Measurements from ENCODE around the gene RTN4RL1.
"Not testable (repeated sequence)": the region's sequence is repeated elsewhere in the genome, so short reads cannot be mapped to it uniquely, and the experiment has no call there.

Gene RTN4RL1

DNA sequence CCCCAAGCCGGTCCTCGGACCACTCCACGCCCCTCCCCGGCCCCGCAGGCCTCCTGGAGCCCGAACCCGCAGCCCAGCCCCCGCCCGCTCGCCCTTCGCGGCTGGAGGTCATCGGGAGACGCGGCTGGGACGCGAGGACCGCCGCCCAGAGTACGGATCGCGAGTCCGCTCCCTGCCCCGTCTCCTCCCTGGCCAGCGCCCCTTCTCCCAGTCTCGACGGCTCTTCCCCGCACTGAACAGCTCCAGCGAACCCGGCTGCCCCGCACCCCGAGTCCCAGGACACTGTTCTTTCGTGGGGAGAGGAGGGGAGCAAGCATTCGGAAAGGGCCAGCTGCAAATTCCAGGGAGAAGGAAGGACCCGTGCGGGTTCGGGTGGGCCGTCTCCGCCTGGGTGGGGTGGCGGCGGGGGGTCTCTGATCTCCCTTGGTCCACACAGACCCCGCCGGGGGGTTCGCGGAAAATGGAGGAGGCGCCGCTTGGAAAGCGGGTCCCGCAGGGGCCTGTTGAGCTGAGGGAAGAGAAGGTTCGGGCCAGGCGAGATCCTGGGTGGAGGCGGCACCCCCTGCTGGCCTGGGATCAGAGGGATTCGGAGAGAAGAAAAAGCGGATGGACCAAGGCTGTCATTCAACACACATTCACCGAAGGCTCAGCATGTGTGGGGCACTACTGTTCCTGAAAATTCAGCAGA lies 632 bp upstream of the RTN4RL1 start:
- no peak for DNase-seq (ENCODE audit: low read depth)

- no peak for DNase-seq (ENCODE audit: low read depth)
These were observed 438 bp downstream of the RTN4RL1 start for GRCh38 chr17:2024572-2025219.

DNA sequence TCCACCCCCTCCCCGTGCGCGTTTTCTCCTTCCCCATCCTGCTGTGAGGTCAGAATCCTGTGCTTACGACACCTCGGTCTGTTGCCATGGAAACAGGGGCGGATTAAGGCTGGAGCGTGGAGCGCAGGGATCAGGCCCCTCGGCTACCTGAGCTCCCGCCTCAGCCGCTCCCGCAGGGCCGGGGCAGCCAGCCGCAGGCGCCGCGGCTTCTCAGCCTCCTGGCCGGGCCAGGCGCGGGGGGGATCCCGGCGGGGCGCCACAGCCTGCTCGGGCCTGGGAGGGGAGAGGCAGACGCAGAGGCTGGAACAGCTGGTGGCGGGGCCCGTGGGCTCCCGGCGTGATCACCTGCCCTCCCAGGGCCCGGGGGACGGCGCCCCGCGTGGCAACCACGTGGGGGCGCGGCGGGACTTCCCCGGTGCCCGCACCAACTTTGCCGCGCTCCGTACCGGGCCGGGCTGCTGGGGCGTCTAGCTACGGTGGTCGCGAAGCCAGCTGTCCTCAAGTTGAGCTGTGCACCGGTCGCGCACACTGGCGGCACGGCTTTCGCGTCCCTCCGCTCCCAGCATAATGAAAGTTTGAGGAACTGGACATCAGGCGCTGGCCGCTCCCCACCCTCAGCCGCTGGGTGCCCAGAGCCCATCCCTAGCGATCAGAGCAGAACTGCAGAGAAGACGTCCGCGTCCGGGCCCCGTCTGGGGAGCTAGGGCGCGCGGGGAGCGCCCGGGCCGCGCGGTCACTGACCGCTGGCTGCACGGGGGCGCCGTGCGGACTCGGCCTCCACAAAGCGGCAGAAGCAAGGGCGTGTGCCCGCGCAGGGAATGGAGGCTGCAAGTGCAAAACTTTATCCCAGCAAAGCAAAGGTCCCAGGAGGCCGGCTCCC lies 1.2 kb downstream of the RTN4RL1 start:
- DNase-seq (ENCODE audit: low read depth) = no peak

DNA sequence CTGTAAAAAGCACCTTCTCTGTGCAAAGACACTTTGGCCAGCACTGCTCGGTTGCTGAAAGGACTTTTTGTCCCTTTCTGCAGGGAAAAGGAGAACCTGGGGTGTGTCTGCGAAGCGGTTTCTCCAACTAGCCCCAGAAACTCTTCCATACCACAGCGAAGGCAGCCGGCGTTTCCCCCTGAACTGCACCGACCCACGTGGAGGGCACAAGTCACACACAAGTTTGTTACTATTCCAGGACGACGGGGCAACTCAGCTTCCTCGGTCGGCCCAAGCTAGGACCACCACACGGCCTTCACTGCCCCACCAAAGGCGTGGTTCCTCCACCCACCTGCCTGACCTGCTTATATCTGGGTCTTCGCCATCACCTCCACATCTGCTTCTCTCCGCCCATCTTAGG lies 1.9 kb downstream of the RTN4RL1 start:
- DNase-seq (ENCODE audit: low read depth) = no peak

DNA sequence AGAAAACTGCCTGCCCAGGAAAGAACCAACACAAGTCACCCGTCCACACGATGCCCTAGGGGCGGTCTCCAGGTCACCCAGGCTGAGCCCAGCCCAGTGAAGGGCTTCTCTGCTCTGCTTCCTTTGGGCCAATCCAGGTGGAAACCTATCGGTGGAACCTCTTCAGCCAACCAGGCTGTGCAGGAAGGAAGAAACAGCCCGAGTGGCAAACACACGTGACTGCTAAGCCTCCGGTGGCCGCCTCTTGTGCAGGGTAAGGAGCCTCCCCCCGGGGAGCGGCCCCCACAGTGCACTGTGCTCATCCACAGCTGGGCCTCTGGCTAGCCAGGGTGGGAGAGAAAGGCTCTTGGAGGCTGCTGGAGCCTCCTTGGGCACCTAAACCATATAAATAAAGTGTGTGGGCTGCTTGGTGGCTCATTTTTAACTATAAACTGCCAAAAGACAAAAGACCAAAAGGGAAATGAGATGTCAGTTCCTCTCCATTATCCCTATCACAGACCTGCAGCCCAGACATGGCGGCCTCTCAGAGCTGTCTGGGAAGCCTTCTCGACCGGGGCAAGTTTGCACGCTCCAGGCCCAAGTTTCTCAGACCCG lies 2.4 kb downstream of the RTN4RL1 start:
- DNase-seq (ENCODE audit: low read depth) = no peak

- no peak for DNase-seq (ENCODE audit: low read depth)
These were observed 4.4 kb downstream of the RTN4RL1 start for GRCh38 chr17:2020721-2021120.

DNA sequence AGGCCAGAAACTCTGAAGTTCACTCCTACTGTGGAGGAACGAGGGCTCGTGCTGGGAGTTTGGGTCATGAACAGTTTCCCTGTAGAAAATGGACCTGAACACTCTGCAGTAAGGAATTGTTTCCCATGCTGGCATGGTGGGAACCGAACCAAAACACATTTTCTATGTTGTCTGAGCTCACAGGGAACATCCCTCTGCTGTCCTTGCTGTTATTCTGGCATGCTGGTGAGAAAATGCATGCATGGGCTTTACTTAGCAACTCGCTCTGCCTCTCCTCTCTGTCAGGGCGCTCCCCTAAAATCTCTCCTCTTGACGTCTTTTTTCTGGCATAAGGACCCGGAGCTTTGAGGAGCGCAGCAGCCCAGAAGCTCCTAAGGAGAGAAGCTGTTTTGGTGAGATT lies 5.4 kb downstream of the RTN4RL1 start:
- DNase-seq (ENCODE audit: low read depth) = no peak

DNA sequence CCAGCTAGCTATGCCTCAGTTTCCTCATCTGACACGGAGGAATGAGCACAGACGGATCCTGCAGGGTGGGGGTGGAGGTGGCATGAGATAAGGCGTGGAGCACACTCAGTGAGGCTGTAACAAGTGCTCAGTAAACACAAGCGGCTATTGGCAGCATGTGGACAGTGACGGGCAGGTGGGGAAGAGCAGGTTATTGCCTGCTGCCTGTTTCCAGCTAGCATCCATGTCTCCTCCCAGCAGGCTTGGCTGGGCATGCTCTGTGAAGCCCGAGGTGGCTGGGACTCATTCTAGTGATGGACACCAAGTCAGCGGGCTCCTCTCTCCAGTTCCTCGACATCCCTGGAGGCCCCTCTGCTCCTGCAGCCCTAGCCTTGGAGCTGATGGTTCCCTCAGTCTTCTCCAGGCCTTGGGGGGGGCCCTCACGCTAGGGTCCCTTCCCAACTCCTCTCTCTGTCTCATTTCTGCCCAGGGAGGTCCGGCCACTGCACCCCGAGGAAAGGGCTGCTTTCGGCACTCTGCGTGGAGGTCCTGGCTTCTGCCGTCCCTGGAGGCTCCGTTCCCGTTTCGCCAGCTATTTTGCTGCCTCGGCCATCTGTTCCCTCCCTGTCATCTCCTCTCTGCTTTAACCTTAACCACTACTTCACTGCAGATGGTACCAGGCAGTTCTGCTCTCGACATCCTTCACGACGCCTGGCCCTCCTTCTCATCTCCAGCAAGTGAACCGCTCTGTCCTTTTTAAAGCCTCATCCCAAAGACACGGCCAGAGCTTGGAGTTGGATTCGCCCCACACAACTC lies 6.2 kb downstream of the RTN4RL1 start:
- DNase-seq (ENCODE audit: low read depth) = no peak

DNA sequence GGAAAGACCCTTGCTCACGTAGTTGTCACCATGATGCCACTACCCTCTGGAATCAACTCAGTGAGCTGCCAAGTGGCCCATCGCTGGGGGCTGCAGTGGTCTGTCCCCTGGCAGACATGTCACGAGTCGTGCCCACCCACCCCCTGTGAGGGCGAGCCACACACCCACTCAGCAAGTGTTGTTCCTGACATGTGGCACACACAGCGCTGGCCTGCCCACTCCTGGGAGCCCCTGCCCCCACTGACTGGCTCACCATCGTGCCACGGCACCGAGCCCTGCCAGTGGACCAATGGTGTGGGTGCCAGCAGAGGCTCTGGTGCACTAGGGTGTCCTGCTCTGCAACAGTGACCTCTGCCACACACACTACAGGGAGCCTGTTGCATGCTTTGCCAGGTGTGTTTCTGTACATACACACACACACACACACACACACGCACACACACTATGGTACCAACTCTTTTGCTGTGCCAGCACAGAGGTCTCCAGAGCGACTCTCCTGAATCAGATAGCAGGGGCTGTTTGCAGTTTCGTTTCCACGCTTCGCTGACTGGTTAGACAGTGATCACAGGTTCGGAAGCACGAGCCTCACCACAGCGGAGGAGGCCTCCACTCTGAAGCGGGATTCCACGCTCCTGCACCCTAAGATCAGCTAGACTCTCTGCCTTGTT lies 7.7 kb downstream of the RTN4RL1 start:
- DNase-seq (ENCODE audit: low read depth) = no peak

DNA sequence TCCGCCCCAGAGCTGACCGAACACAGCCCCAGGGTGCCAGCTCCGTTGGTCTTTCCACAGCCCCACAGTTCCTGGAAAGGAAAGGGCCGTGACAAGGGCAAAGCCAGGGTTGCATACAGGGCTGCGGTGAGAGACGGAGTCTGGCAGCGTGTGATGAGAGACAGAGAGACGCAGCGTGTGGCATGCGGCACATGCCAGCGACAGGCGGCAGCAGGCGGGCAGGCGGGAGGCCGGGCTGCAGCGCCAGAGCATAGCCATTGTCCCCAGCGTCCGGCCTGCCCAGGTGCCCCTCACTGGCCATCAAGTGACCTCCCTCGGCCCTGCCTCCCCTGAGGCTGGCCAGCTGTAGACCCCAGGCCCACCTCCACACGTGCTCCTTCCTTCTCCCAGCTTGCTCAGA lies 8.6 kb downstream of the RTN4RL1 start:
- DNase-seq (ENCODE audit: low read depth) = no peak

- DNase-seq (ENCODE audit: low read depth) = no peak
These were observed 9.8 kb downstream of the RTN4RL1 start for GRCh38 chr17:2015314-2015713.

DNA sequence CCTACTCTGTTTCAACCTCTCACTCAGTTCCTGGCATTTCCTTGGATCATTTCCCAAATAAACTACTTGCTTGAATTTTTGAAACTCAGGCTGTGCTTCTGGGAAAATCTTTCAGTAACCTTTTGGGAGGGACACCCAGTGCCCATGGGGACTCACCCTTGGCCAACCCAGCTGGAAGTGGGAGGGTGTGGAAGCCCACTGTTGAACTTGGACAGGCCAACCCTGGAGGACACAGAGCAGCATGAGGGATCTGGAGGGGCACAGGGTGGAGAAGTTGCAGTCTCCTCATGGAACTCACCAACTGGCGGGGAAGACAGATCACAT lies 11.2 kb downstream of the RTN4RL1 start:
- DNase-seq (ENCODE audit: low read depth) = no peak

DNA sequence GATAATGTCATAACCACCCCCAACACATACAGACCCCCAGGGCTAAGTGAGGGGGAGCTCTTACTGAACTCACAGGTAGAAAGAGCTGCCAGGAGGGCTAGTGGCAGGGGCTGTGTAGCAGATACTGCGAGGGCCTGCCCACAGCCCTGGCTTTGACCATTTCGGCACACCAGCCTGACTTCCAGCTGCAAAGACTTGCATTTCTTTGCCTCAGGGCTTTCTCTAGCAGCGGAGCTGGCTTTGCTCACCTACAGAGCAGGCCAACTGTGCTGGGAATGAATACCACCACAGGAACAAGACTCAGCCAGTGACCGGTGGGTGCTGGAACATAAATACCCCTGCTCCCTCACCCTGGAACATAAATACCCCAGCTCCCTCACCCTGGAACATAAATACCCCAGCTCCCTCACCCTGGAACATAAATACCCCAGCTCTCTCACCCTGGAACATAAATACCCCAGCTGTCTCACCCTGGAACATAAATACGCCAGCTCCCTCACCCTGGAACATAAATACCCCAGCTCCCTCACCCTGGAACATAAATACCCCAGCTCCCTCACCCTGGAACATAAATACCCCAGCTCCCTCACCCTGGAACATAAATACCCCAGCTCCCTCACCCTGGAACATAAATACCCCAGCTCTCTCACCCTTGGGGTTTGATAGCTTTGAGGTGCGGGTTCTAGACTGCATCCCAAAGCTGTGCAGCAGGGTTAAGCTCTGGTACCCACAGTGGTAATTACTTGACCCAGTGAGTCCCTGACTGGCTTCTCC lies 11.7 kb downstream of the RTN4RL1 start:
- DNase-seq (ENCODE audit: low read depth) = not testable (repeated sequence)

DNA sequence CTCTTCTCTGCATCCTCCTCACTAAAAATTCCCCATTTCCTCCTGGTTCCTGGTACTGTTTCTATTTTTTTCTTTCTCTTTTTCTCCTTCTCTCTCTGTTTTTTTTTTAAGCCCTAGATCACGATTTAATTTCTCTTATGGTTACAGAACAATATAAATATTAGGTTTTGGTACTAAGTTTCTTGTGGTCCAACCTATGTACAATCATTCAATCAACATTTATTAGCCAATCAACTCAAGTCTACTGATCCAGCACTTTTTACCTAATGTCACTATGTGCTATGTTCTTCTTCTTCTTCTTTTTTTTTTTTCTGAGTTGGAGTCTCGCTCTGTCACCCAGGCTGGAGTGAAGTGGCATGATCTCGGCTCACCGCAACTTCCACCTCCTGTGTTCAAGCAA lies 12.6 kb downstream of the RTN4RL1 start:
- DNase-seq (ENCODE audit: low read depth) = no peak

DNA sequence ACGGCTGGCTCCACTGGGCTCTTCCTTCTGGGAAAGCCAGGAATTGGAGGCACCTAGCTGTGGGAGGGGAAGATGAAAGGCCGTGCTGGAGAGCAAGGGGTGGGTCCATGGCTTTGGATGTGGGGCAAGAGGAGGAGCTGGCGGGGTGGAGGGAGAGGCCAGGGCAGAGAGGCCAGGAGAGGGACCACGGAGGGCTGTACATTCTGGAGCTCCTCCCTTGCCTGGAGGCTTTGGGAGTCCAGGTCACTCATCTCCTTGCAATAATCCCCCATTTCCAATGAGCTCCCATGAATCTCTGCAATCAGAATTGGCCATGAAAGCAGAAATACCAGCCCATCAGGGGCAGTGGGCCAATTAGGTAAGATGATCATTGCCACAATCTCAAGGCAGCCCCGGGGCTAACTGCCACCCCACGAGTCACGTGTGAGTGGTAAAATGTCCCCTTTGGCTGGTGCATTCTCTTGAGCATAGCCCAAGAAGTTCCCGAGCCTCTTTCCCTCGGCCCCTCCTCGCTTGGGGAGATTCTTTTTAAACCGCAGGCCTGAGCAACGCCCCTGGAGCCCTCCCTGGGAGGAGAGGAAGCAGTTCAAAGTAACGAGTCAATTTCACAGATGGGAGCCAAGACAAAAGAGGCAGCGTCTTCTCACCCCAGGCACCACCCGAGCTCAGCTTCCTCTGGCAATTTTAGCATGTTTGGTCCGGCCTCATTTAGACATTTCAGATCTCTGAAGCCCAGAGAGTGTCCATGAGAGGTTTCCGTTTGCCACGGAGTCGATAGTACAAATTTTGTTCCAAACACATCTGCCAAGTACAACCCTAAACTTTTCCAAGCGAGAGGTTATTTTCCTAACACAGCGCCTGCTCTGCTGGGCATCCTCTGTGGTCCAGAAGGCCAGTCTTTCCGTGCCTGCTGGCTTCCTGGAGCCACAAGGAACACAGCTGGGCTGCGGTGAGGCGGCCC lies 13.4 kb downstream of the RTN4RL1 start:
- DNase-seq (ENCODE audit: low read depth) = no peak

DNA sequence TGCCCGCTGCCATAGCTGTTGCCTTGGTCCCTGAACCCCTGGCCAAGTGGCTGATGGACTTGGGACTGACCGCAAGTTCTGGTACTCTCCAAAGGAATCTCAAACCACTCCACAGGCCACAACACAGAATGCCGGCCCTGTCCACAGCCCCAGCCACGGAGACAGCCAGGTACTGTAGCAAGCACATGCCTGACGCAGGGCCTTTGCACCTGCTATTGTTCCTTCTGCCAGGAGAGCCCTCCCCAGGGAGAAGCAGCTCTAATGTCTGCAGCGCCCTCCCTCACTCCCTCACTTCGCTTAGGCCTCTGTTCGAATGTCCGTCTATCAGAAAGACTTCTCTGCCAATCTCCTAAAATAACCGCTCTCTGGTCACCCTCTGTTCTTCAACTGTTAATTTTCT lies 15.4 kb downstream of the RTN4RL1 start:
- DNase-seq (ENCODE audit: low read depth) = no peak

DNA sequence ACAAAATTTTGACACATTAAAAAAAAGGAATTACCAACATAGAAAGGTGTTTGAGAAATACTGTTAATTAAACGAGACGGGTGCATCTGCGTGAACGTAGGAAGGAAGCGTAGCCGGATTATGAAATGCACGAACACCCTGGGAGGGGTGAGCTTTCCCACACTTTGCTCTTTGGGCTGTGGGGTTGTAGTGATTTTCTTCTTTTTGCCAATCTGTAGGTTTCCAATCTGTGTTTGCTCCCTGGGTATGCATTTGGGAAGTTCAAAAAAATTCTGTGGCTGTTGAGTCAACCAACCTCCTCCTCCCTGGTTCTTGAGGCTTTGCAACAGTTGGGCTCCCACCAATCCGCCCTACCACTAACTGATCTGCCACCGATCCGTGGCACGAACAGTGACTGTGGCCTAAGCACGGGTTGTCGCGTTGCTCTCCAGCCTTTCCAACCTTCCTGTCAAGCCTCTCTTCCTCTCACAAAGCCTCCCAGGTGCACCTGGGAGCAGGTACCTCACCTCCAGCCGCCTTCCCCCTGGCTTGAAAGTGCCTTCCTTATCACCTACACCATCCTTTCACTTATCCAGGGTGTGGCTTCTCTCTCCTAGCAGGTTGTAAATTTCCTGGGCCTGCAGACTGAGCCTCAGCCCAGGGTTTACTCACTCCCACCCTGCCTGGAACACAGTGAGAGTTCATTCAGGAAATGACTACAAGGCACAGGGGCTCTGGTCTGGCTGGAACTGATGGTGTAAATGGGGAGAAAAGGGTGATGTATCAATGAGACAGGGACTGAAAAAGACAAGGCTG lies 16.6 kb downstream of the RTN4RL1 start:
- DNase-seq (ENCODE audit: low read depth) = no peak

- DNase-seq (ENCODE audit: low read depth) = no peak
These were observed 20.6 kb downstream of the RTN4RL1 start for GRCh38 chr17:2004435-2004952.
